HG02970 (cell line): ENCODE data around the gene USP19.

Source experiments
- ATAC-seq: cut with Tn5 transposase; IDR thresholded peaks from one replicate; pipeline ENCODE4 v1.9.1; 2021; ENCODE audit warnings: mild to moderate bottlenecking, moderate library complexity, moderate number of reproducible peaks; ENCODE audit not compliant: unreplicated experiment, low FRiP score

The USP19 gene

GRCh38 chr3:49120438-49121131 is at the start of gene USP19:
Gene USP19, minus strand, starts transcription at chr3:49120823. Its CDS starts 1,678 bp downstream, at chr3:49119145.
- ATAC-seq = peak; percentile 65

GRCh38 chr3:49166752-49167556 is 46.3 kb upstream of the USP19 start:
- no peak for ATAC-seq

GRCh38 chr3:49165771-49166751 is 45.4 kb upstream of the USP19 start, which contains the start of gene CCDC71:
Gene CCDC71, minus strand, starts transcription at chr3:49166331. Its CDS starts 2,123 bp downstream, at chr3:49164208.
- no peak for ATAC-seq

DNA sequence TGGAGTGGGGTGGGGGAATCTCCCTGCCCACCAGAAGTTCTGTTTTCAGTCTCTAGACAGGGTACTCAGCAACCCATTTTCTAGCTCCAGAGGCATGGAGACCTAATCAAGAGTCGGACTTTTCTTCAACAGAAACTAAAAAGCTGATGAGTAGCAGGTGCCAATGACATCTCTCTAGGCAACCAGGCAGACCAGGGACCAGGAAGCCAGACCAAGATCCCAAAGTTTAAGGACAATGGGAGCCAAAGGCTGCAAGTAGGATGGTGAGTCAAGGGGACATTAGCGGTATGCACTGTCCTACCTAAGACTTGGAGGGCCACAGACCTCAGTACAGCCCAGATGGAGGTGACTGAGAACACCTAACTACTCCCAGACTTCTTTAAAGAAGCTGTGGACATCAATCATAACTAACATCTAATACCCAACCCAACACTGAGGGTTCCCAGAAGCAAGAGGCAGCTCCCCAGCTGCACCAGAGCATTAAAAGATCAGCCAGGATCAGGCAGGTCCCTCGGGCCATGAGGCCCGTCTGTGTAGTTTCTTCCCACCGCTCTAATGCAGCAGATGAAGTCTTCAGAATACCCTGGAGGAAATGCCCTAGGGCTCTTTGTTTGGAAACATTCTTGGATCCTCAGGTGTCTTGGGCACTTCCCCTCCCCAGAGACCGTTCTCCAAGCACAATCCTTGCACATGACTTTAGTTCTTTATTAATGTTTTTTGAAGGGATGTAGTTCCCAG is 44.5 kb upstream of the USP19 start:
- ATAC-seq = no peak

- no peak for ATAC-seq
Observed at GRCh38 chr3:49163609-49164008, 43.0 kb upstream of the USP19 start.

GRCh38 chr3:49162751-49163419 is 42.3 kb upstream of the USP19 start:
- ATAC-seq = no peak

GRCh38 chr3:49161808-49162530 is 41.3 kb upstream of the USP19 start:
- ATAC-seq = no peak

GRCh38 chr3:49161197-49161596 is 40.6 kb upstream of the USP19 start:
- no peak for ATAC-seq

DNA sequence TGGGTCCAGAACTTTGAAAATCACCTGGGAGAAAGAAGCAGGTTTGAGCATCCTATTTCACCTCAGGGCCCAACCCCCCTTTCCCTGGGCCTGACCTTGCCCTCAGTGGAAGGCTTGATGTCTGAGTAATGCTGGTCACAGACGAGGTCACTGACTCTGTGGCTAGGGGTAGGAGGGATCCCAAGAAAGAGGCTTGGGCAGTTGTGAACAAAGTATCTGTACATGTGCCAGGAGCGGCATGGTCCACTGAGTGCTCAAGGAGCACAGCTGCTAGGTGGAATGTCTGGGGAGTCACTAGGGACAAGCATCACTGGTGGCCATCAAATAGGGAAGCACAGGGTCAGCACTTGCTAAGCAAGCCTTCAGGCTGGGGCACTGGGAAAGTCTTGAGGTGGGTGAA is 38.2 kb upstream of the USP19 start:
- ATAC-seq = no peak

DNA sequence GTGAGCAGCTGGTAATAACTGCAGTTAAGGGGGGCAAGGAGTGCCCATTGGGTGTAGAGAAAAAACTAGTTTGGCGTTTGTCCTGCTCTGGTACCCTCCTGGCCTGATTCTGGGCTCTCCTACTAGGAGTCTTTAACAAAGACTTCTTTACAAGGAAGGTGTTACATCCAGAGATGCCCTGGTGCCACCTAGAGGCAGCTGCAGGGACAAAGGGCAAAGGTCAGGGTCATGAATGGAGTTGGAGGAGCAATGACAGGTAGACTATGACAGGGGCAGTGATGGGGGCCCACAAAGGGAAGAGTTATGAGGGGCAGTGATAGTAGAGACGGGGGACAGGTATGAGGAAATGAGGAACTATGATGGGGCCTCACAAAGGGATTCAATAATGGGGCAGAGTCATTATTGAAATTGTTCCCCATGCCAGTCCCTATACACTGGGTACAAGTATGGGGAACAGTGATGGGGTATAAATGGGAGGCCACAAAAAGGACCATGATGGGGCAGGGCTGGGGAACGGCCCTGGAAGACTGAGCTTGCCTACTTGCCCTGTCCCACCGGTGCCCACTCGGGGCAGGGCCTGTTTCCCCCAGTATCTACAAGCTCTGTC is 37.6 kb upstream of the USP19 start:
- ATAC-seq = no peak

GRCh38 chr3:49157289-49157688 is 36.7 kb upstream of the USP19 start:
- ATAC-seq = no peak

DNA sequence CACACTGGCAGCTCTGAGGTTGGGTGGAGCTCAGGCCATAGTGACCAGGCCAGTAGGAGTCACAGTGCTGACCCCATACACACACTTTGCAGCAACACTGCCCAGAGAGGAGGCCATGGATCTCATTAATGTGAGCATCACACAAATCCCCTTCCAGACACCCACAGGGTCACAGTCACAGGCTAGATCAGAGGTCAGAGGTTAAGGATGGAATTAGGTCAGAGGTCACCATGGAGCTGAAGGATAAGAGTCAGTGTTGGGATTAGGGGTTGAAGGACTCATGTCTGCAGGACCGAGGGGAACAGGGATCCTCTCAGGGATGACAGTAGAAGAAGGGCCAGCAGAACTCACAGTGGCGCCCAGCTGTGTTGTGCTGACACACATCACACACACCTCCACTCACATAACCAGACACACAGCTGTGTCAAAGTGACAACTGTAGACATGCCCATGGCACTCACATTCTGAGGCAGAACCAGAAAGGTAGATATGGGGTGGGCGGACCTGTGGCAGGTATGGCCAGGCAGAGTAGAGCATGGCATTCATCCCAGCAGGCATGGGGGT is 32.8 kb upstream of the USP19 start:
- ATAC-seq = no peak

GRCh38 chr3:49151610-49152009 is 31.0 kb upstream of the USP19 start:
- ATAC-seq = no peak

DNA sequence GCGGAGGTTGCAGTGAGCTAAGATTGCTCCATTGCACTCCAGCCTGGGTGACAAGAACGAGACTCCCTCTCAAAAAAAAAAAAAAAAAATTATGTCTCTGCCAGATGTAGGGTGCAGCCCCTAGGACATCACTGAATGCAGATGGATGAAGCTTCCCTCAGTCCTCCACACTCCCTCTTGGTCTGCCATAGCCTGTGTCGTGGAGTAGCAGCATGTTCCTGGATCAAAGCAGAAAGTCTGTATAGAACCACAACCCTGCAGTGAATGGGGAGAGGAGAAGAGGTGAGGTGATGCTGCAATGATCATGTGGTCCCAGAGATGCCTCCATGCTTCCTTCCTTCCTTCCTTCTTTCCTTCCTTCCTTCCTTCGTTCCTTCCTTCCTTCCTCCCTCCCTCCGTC is 27.5 kb upstream of the USP19 start:
- no peak for ATAC-seq

- ATAC-seq = no peak
Observed at GRCh38 chr3:49140080-49140479, 19.5 kb upstream of the USP19 start.

DNA sequence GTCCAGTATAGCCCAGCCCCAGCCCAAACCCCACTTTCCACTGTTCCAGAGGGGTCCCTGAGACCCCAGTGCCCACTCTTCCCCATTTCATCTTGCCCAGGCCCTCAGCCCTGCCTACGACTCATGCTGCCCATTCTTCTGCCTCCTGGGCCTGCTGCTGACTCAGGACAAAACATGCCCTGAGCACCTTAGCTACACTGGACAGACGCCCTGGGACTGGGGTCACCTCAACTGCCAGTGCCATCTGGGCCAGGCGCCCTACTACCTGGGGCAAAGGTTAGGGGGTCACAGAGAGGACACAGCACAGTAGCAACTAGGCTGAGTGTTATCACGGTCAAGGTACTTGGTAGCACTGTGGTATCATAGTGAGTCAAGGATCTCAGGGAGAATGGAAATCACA is 14.9 kb upstream of the USP19 start:
- no peak for ATAC-seq

- ATAC-seq = no peak
Observed at GRCh38 chr3:49134471-49135265, 14.0 kb upstream of the USP19 start.
